Measurements from ENCODE around the gene SPEN. TPM values are rescaled to one million over a fixed set of nuclear protein-coding genes. Genes with fewer than 3 reads are reported as not detected.
A peak's percentile ranks its signal among the peaks of the same experiment; 100 is the strongest.
"Not testable (repeated sequence)": the region's sequence is repeated elsewhere in the genome, so short reads cannot be mapped to it uniquely, and the experiment has no call there.

Gene SPEN
- total RNA-seq, 1 donor, result 36.4 TPM

DNA sequence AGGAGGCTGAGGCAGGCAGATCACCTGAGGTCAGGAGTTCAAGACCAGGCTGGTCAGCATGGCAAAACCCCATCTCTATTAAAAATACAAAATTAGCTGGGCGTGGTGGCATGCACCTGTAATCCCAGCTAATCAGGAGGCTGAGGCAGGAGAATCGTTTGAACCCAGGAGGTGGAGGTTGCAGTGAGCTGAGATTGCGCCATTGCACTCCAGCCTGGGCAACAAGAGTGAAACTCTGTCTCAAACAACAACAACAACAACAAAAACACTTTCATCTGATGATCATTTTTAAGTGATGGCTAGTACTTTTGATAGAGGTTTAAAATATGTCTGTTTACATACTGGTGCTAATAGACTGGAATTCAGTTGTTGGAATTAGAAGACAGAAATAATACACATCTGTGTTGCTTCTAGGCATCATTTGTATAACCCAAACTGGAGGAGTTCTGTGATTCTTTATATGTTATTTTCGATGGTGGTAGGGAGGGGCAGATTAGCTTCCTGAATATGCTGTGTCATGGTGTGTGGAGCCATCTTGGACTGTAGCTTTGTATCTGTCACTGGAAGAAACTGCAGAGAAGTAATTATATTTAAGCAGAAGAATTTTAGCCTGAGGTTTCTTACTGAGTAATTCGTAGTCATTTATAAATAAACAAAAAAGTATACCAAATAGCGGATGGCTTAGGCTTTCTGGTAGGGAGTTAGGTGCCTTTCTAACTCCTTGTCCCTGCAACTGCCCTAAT lies 45.5 kb downstream of the SPEN start:
- peak in 2 of 3 donors; percentile 42 to 65 for DNase-seq (ENCODE audit: low read depth in 2 of 3, low spot score in 2 of 3)

- no peak for DNase-seq (ENCODE audit: low read depth in 2 of 3, low spot score in 2 of 3)
Observed at GRCh38 chr1:15895233-15895632, 47.7 kb downstream of the SPEN start.

- not testable (repeated sequence) for DNase-seq (ENCODE audit: low read depth in 2 of 3, low spot score in 2 of 3)
Observed at GRCh38 chr1:15896841-15897610, 49.5 kb downstream of the SPEN start.

DNA sequence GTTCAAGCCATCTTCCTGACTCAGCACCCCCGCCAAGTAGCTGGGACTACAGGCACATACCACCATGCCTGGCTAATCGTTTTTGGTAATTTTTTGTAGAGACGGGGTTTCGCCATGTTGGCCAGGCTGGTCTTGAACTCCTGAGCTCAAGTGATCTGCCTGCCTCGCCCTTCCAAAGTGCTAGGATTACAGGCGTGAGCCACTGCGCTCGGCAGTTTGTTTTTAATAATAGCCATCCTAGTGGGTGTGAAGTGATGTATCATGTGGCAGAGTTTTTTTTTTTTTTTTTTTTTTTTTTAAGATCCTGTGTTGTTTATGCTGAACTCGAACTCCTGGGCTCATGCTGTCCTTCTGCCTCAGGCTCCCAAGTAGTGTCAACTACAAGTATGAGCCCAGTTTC lies 51.8 kb downstream of the SPEN start:
- DNase-seq (ENCODE audit: low read depth in 2 of 3, low spot score in 2 of 3), result no peak

DNA sequence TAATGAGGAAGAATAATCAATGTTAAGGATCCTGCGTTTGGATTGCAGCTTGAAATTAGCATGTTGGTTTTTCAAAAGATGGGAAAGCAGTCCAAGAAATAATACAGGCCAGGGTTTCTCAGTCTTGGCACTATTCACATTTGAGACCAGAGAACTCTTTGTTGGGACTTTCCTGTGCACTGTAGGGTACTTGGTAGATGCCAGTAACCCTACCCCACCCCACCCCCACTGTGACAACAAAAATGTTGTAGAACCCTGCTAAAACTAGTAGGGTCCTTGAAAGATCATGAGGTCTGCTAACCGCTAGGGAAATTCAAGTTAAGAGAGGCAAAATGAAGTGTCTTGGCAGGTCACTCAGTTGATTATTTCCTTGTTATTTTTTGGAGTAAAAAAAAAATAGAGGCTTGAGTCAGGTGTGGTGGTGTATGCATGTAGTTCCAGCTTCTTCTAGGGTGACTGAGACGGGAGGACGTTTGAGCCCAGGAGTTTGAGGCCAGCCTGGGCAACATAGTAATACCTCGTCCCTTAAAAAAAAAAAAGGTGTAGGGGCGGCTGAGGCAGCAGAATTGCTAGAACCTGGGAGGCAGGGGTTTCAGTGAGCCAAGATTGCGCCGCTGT lies 53.3 kb downstream of the SPEN start:
- no peak for DNase-seq (ENCODE audit: low read depth in 2 of 3, low spot score in 2 of 3)

DNA sequence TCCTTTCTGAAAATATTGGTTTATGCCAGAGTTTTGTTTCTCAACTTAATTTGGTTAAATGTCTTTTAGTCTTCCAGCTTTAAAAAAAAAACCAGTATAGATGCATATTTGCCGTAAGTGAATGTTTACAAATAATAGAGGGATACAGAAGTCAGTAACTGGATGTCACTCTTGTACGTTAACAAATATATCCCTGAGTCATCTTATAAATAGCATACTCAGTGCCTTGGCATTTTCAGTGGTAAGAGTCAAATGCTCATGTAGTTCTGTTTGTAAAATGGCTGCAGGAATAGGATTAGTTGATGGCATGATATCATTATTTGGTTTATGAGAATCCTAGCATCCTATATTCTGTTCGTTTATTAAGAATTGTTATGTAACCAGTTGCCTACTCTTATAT lies 55.4 kb downstream of the SPEN start:
- DNase-seq (ENCODE audit: low read depth in 2 of 3, low spot score in 2 of 3), result peak in 1 of 3 donors; percentile 10

GRCh38 chr1:15908597-15908996 lies 61.1 kb downstream of the SPEN start:
- DNase-seq (ENCODE audit: low read depth in 2 of 3, low spot score in 2 of 3), result no peak

GRCh38 chr1:15911141-15911540 lies 63.6 kb downstream of the SPEN start:
- no peak for DNase-seq (ENCODE audit: low read depth in 2 of 3, low spot score in 2 of 3)

GRCh38 chr1:15911927-15912326 lies 64.4 kb downstream of the SPEN start:
- DNase-seq (ENCODE audit: low read depth in 2 of 3, low spot score in 2 of 3), result no peak

- DNase-seq (ENCODE audit: low read depth in 2 of 3, low spot score in 2 of 3), result not testable (repeated sequence)
Observed at GRCh38 chr1:15913607-15914006, 66.1 kb downstream of the SPEN start.

DNA sequence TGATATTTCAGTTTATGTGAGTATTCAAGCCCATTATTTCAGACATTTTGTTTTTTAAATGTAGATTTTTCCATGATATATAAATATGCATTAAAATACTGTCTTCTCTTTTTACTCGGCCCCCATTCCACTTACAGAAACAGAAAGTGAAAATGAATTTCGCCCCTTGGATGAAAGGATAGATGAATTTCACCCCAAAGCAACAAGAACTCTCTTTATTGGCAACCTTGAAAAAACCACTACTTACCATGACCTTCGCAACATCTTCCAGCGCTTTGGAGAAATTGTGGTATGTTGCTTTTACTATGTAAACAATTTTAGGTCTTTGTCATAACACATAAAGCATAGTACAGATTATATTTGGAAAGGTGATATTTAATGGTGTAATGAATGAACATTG lies 68.5 kb downstream of the SPEN start:
- DNase-seq (ENCODE audit: low read depth in 2 of 3, low spot score in 2 of 3), result peak in 2 of 3 donors; percentile 37 to 64

DNA sequence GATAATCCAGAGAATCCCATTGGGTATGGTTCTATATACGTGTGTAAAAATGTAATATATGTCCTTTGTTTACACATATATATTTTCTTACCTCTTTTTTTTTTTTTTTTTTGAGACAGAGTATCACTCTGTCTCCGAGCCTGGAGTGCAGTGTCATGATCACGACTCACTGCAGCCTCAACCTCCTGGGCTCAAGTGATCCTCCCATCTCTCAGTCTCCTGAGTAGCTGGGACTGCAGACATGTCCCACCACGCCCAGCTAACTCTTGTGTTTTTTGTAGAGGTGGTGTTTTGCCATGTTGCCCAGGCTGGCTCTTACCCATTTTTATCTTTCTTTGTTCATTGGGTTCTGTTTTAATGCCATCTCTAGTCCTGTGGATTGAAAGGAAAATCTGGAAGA lies 68.9 kb downstream of the SPEN start:
- DNase-seq (ENCODE audit: low read depth in 2 of 3, low spot score in 2 of 3), result no peak

- DNase-seq (ENCODE audit: low read depth in 2 of 3, low spot score in 2 of 3), result no peak
Observed at GRCh38 chr1:15916916-15917315, 69.4 kb downstream of the SPEN start.

- no peak for DNase-seq (ENCODE audit: low read depth in 2 of 3, low spot score in 2 of 3)
Observed at GRCh38 chr1:15918962-15919715, 71.6 kb downstream of the SPEN start.

- no peak for DNase-seq (ENCODE audit: low read depth in 2 of 3, low spot score in 2 of 3)
Observed at GRCh38 chr1:15923241-15923640, 75.7 kb downstream of the SPEN start.

- not testable (repeated sequence) for DNase-seq (ENCODE audit: low read depth in 2 of 3, low spot score in 2 of 3)
Observed at GRCh38 chr1:15926448-15926847, 78.9 kb downstream of the SPEN start.

DNA sequence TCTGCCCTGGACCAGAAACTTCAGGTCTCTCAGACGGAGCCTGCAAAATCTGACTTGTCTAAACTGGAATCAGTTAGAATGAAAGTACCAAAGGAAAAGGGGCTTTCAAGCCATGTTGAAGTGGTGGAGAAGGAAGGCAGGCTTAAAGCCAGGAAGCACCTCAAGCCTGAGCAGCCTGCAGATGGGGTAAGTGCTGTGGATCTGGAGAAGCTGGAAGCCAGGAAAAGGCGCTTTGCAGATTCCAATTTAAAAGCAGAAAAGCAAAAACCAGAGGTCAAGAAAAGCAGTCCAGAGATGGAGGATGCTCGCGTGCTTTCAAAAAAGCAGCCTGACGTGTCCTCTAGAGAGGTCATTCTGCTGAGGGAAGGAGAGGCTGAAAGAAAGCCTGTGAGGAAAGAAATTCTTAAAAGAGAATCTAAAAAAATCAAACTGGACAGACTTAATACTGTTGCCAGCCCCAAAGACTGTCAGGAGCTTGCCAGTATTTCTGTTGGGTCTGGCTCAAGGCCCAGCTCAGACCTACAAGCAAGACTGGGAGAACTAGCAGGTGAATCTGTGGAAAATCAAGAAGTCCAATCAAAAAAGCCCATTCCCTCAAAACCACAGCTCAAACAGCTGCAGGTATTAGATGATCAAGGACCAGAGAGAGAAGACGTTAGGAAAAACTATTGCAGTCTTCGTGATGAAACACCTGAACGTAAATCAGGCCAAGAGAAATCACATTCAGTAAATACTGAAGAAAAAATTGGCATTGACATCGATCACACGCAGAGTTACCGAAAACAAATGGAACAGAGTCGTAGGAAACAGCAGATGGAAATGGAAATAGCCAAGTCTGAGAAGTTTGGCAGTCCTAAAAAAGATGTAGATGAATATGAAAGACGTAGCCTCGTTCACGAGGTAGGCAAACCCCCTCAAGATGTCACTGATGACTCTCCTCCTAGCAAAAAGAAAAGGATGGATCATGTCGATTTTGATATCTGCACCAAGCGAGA lies 81.8 kb downstream of the SPEN start:
- DNase-seq (ENCODE audit: low read depth in 2 of 3, low spot score in 2 of 3), result no peak

GRCh38 chr1:15931401-15931800 lies 83.9 kb downstream of the SPEN start:
- DNase-seq (ENCODE audit: low read depth in 2 of 3, low spot score in 2 of 3), result no peak

DNA sequence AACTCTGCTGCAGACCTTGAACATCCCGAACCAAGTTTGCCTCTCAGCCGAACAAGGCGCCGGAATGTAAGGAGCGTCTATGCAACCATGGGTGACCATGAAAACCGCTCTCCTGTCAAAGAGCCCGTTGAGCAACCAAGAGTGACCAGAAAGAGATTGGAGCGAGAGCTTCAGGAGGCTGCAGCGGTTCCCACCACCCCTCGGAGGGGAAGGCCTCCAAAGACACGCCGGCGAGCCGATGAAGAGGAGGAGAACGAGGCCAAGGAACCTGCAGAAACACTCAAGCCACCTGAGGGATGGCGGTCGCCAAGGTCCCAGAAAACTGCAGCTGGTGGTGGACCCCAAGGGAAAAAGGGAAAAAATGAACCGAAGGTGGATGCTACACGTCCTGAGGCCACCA lies 84.4 kb downstream of the SPEN start:
- DNase-seq (ENCODE audit: low read depth in 2 of 3, low spot score in 2 of 3), result no peak

GRCh38 chr1:15932612-15933011 lies 85.1 kb downstream of the SPEN start:
- DNase-seq (ENCODE audit: low read depth in 2 of 3, low spot score in 2 of 3), result no peak

All from hematopoietic multipotent progenitor cell (in vitro differentiated cells).